Ovary (tissue), 9 donors: Measurements from ENCODE around the gene HEPACAM2. TPM values are rescaled to one million over a fixed set of nuclear protein-coding genes. Genes with fewer than 3 reads are reported as not detected.

Experiments
- DNase-seq, 5 donors: peaks; one replicate each; pipeline ENCODE4 v3.0.0-alpha.2; 2019 to 2020
- H3K27ac ChIP-seq, 2 donors: fragments of 200-600 bp; one replicate each; pipeline versions ENCODE4 v1.5.1 to v1.8.0; 2019 to 2022
- H3K27me3 ChIP-seq: fragments of 200-600 bp; one replicate; pipeline ENCODE4 v1.8.0; 2022
- H3K36me3 ChIP-seq: fragments of 200-600 bp; sonication (generic); one replicate; pipeline ENCODE4 v1.5.1; 2019
- H3K4me1 ChIP-seq: one replicate; pipeline ENCODE4 v1.8.1; 2013; ENCODE audit warnings: mild to moderate bottlenecking, moderate library complexity; ENCODE audit not compliant: insufficient read depth
- H3K4me3 ChIP-seq: fragments of 200-600 bp; sonication (generic); one replicate; pipeline ENCODE4 v1.5.1; 2017
- H3K9me3 ChIP-seq, 2 donors: fragments of 200-600 bp in 1 of 2; sonication (generic) in 1 of 2; one replicate each; pipeline versions ENCODE4 v1.5.1 to v1.8.1; 2013 to 2019; ENCODE audit warnings: mild to moderate bottlenecking in 1 of 2, moderate library complexity in 1 of 2
- CTCF ChIP-seq, 3 donors: fragments of 450-650 bp in 2 of 3; fragments of 200-600 bp in 1 of 3; IDR thresholded peaks; one replicate each; pipeline versions ENCODE4 v1.5.1 to v1.8.0; 2016 to 2022; ENCODE audit warnings: antibody characterized with exemption in 3 of 3, mild to moderate bottlenecking in 1 of 3
- EP300 ChIP-seq: sonication (generic); formaldehyde crosslinking; IDR thresholded peaks from one replicate; pipeline ENCODE4 v1.6.1; 2017; ENCODE audit warnings: antibody characterized with exemption
- POLR2A ChIP-seq: fragments of 450-650 bp; IDR thresholded peaks from one replicate; pipeline ENCODE4 v1.6.1; 2017; ENCODE audit warnings: antibody characterized with exemption, mild to moderate bottlenecking, moderate library complexity
- WGBS, 3 donors: extraction: QIAGEN DNeasy Blood & Tissue Kit in 1 of 3; methylation state at CpG; one replicate each; pipeline versions ENCODE4 v1.1.5 to v1.1.7; 2013 to 2017; 5-methylcytosine and 5-hydroxymethylcytosine counted together
- intact Hi-C, 4 donors: fragments of 100-400 bp; cut with DNase I; formaldehyde crosslinking; loops; one replicate each; pipeline versions ENCODE4 v1.11.0 to v1.15.1; 2022 to 2023
- polyA plus RNA-seq, 2 donors: library from polyadenylated mRNA; stranded (reverse); fragments of 200-250 nt in 1 of 2; fragments of 350-450 nt in 1 of 2; fragmentation: Illumina TruSeq in 1 of 2; extraction: RNeasy Lipid Tissue Mini Kit (QIAGEN cat#74804) in 1 of 2; gene quantifications; one replicate each; pipeline ENCODE4 v1.2.3, GENCODE V29; 2013 to 2014
- total RNA-seq, 7 donors: library from RNA; depleted of rRNA in 2 of 7; stranded (reverse); fragments of >200 nt in 2 of 7; fragmentation: NEBNext Ultra II Directional in 3 of 7; extraction: Animal tissue kit (Norgen Biotek cat#: 25700) in 3 of 7; gene quantifications; one replicate each; pipeline versions ENCODE4 v1.1.0 to v1.2.4, GENCODE V29; 2016 to 2023
- donor health status: DM: no; HTN: no; CAD: no; lungs with moderate emphysema.
- donor health status: DM: no; HTN: no; CAD: no.
- donor health status: Bipolar disorder and iron deficiency.
- donor health status: DM: yes; HTN: yes; CAD: no.
- donor health status: DM: no; HTN: no; CAD: no.
- donor health status: DM: yes; HTN: yes; CAD: no.

Gene HEPACAM2
- total and polyA plus RNA-seq, 9 donors: not detected

- intact Hi-C loops: no loop called here
- no peaks in the 10 kb centered on the region for H3K36me3 ChIP-seq
- 80 to 89% (median 81%) methylated on average over 3 of the region's 3 CpGs for WGBS, 3 donors
- no peak overlapping the region for H3K4me3 ChIP-seq
- H3K9me3 ChIP-seq: no peaks in the 10 kb centered on the region
- TF ChIP-seq CTCF (IDR thresholded peaks at IDR 0.05) (no peak), POLR2A (no peak), EP300 (no peak)
- H3K27ac ChIP-seq: no peak overlapping the region
- no peak for DNase-seq
- no peaks in the 10 kb centered on the region for H3K4me1 ChIP-seq
- no peaks in the 10 kb centered on the region for H3K27me3 ChIP-seq
Observed at GRCh38 chr7:93203496-93203895, 22.8 kb downstream of the HEPACAM2 start.

GRCh38 chr7:93202594-93203250 lies 23.5 kb downstream of the HEPACAM2 start:
- H3K27ac ChIP-seq: no peak overlapping the region
- TF ChIP-seq CTCF (IDR thresholded peaks at IDR 0.05) (no peak), EP300 (no peak), POLR2A (no peak)
- H3K36me3 ChIP-seq: no peaks in the 10 kb centered on the region
- no peaks in the 10 kb centered on the region for H3K9me3 ChIP-seq
- no peak overlapping the region for H3K4me3 ChIP-seq
- whole genome bisulfite sequencing, 3 donors: 64 to 71% (median 69%) methylated on average over 5 of the region's 5 CpGs
- no peak for DNase-seq
- no peaks in the 10 kb centered on the region for H3K27me3 ChIP-seq
- H3K4me1 ChIP-seq: no peaks in the 10 kb centered on the region
- intact Hi-C loops: no loop called here

GRCh38 chr7:93198472-93198871 lies 27.8 kb downstream of the HEPACAM2 start:
- no peak for DNase-seq
- Histone ChIP-seq H3K9me3 (no peaks in the 10 kb centered on the region), H3K4me3 (no peak overlapping the region), H3K36me3 (no peaks in the 10 kb centered on the region), H3K4me1 (no peaks in the 10 kb centered on the region), H3K27ac (no peak overlapping the region), H3K27me3 (no peaks in the 10 kb centered on the region)
- TF ChIP-seq POLR2A: no peak
- TF ChIP-seq EP300: no peak
- TF ChIP-seq CTCF (IDR thresholded peaks at IDR 0.05): no peak
- intact Hi-C loops: no loop called here

- H3K4me1 ChIP-seq: no peaks in the 10 kb centered on the region
- no peak for DNase-seq
- no peaks in the 10 kb centered on the region for H3K27me3 ChIP-seq
- TF ChIP-seq EP300: no peak
- intact Hi-C loops: no loop called here
- 61 to 84% (median 83%) methylated on average over 2 of the region's 2 CpGs for WGBS, 3 donors
- H3K27ac ChIP-seq: no peak overlapping the region
- no peaks in the 10 kb centered on the region for H3K9me3 ChIP-seq
- H3K4me3 ChIP-seq: no peak overlapping the region
- H3K36me3 ChIP-seq: no peaks in the 10 kb centered on the region
Observed at GRCh38 chr7:93196336-93196735, 29.9 kb downstream of the HEPACAM2 start.

GRCh38 chr7:93194386-93194785 lies 31.9 kb downstream of the HEPACAM2 start:
- H3K27ac ChIP-seq: no peak overlapping the region
- DNase-seq: no peak
- H3K4me3 ChIP-seq: no peak overlapping the region
- H3K27me3 ChIP-seq: no peaks in the 10 kb centered on the region
- H3K36me3 ChIP-seq: no peaks in the 10 kb centered on the region
- H3K4me1 ChIP-seq: no peaks in the 10 kb centered on the region
- WGBS, 3 donors: 49 to 60% (median 59%) methylated on average over 3 of the region's 3 CpGs
- TF ChIP-seq POLR2A: no peak
- no peak for TF ChIP-seq EP300
- no peak for TF ChIP-seq CTCF (IDR thresholded peaks at IDR 0.05)
- no peaks in the 10 kb centered on the region for H3K9me3 ChIP-seq
- intact Hi-C loops: no loop called here
